Adrenal gland (tissue), 12 donors: ENCODE measurements around the gene SEC24D. TPM values are rescaled to one million over a fixed set of nuclear protein-coding genes. Genes with fewer than 3 reads are reported as not detected.

Source experiments
- DNase-seq, 7 donors: peaks; one replicate each; pipeline ENCODE4 v3.0.0-alpha.2; 2019 to 2020
- H3K27ac ChIP-seq, 5 donors: fragments of 200-600 bp; sonication (generic) in 4 of 5; 1 replicate in 3 of 5; 2 replicates in 2 of 5; pipeline versions ENCODE4 v1.5.1 to v1.8.0; 2016 to 2020; ENCODE audit warnings: mild to moderate bottlenecking in 1 of 5
- H3K27me3 ChIP-seq: fragments of 200-600 bp; 2 replicates; pipeline ENCODE4 v1.8.0; 2021
- H3K36me3 ChIP-seq, 2 donors: fragments of 200-600 bp; replicated peaks in 1 of 2; 1 replicate in 1 of 2; 2 replicates in 1 of 2; pipeline versions ENCODE4 v1.5.1 to v1.8.0; 2018 to 2022
- H3K4me1 ChIP-seq, 2 donors: fragments of 200-600 bp; replicated peaks in 1 of 2; 1 replicate in 1 of 2; 2 replicates in 1 of 2; pipeline versions ENCODE4 v1.5.1 to v1.8.0; 2018 to 2021
- H3K4me3 ChIP-seq, 4 donors: fragments of 200-600 bp; sonication (generic) in 3 of 4; one replicate each; pipeline ENCODE4 v1.5.1; 2016 to 2018
- H3K9me3 ChIP-seq, 3 donors: fragments of 200-600 bp; sonication (generic) in 1 of 3; replicated peaks in 1 of 3; 1 replicate in 2 of 3; 2 replicates in 1 of 3; pipeline versions ENCODE4 v1.5.1 to v1.8.0; 2016 to 2021
- CTCF ChIP-seq, 6 experiments: fragments of 450-650 bp in 4 of 6; fragments of 200-600 bp in 2 of 6; sonication (generic) in 1 of 6; IDR thresholded peaks; 1 replicate in 5 of 6; 2 replicates in 1 of 6; pipeline versions ENCODE4 v1.5.1 to v1.8.0; 2016 to 2021; ENCODE audit warnings: antibody characterized with exemption in 6 of 6, mild to moderate bottlenecking in 2 of 6, moderate library complexity in 1 of 6
- POLR2A ChIP-seq, 2 donors: fragments of 450-650 bp; IDR thresholded peaks; one replicate each; pipeline ENCODE4 v1.6.1; 2017; ENCODE audit warnings: antibody characterized with exemption in 2 of 2, mild to moderate bottlenecking in 2 of 2, moderate library complexity in 1 of 2
- WGBS, 4 donors: extraction: QIAGEN DNeasy Blood & Tissue Kit in 2 of 4; methylation state at CpG; one replicate each; pipeline versions ENCODE4 v1.1.5 to v1.1.7; 2013 to 2017; 5-methylcytosine and 5-hydroxymethylcytosine counted together
- intact Hi-C, 2 donors: fragments of 100-400 bp; cut with DNase I; formaldehyde crosslinking; loops; one replicate each; pipeline versions ENCODE4 v1.14.1 to v1.15.0; 2022 to 2023
- polyA plus RNA-seq, 3 donors: library from polyadenylated mRNA; stranded (reverse); fragments of 200-250 nt in 2 of 3; fragments of 350-450 nt in 1 of 3; fragmentation: Illumina TruSeq in 1 of 3; extraction: RNeasy Lipid Tissue Mini Kit (QIAGEN cat#74804) in 1 of 3; gene quantifications; one replicate each; pipeline ENCODE4 v1.2.3, GENCODE V29; 2013 to 2014
- total RNA-seq, 9 donors: library from RNA; depleted of rRNA in 4 of 9; stranded (reverse); fragments of >200 nt in 4 of 9; fragments of 120-200 nt in 1 of 9; fragmentation: NEBNext Ultra II Directional in 1 of 9; extraction: Animal tissue kit (Norgen Biotek cat#: 25700) in 1 of 9; gene quantifications; one replicate each; pipeline versions ENCODE4 v1.1.0 to v1.2.4, GENCODE V29; 2013 to 2023
- donor health status: healthy with polysubstance abuse.
- donor health status: Bipolar disorder and iron deficiency.
- donor health status: DM: yes; HTN: yes; CAD: no.
- donor health status: DM: no; HTN: no; CAD: no.
- donor health status: DM: no; HTN: no; CAD: no.
- donor health status: DM: yes; HTN: yes; CAD: no.

Gene SEC24D
- total and polyA plus RNA-seq, 12 donors = 5.3 to 93.6 (median 33.8) TPM

GRCh38 chr4:118718511-118719170 is 117.3 kb downstream of the SEC24D start:
- intact Hi-C loops = no loop called here
- TF ChIP-seq POLR2A (IDR thresholded peaks at IDR 0.05) (no peak), CTCF (IDR thresholded peaks at IDR 0.05) (no peak)
- Histone ChIP-seq H3K4me1 (no peaks in the 10 kb centered on the region), H3K4me3 (no peak overlapping the region), H3K27me3 (no peaks in the 10 kb centered on the region), H3K9me3 (no peaks in the 10 kb centered on the region), H3K36me3 (peaks cover 0 to 17% of the 10 kb centered on the region in 2 donors), H3K27ac (no peak overlapping the region)
- 93 to 98% (median 94%) methylated on average over 4 of the region's 4 CpGs for WGBS, 4 donors
- DNase-seq = no peak

DNA sequence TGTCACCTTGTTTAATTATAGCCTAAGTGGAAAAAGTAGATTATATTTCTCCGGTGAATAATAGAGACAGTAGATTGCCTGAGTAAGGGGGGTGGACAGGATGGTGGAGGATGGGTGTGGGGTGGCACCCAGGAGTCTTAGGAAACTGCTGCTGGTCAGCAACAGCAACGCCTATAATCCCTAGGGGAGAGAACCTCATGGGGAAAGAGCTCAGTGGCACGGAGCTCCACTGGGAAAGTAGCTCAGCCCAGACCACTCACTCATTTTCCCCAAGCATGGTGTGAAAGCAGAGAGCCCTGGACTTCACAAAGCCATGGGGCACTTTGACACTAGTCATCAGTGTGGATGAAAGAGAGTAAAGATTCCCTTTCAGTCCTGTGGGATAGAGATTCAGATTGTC is 119.6 kb downstream of the SEC24D start:
- Histone ChIP-seq H3K27me3 (no peaks in the 10 kb centered on the region), H3K36me3 (peaks cover 0 to 10% of the 10 kb centered on the region in 2 donors), H3K4me1 (no peaks in the 10 kb centered on the region), H3K27ac (no peak overlapping the region), H3K4me3 (no peak overlapping the region), H3K9me3 (no peaks in the 10 kb centered on the region)
- intact Hi-C loops = no loop called here
- TF ChIP-seq POLR2A (IDR thresholded peaks at IDR 0.05) = no peak
- no peak for TF ChIP-seq CTCF (IDR thresholded peaks at IDR 0.05)
- 61 to 80% (median 75%) methylated on average over 3 of the region's 3 CpGs for WGBS, 4 donors
- no peak for DNase-seq

GRCh38 chr4:118714682-118715081 is 121.2 kb downstream of the SEC24D start:
- peaks cover 0 to 19% of the 10 kb centered on the region in 2 donors for H3K36me3 ChIP-seq
- no peak overlapping the region for H3K4me3 ChIP-seq
- WGBS, 4 donors = 91 to 97% (median 94%) methylated on average over 4 of the region's 4 CpGs
- intact Hi-C loops = no loop called here
- DNase-seq = no peak
- TF ChIP-seq CTCF (IDR thresholded peaks at IDR 0.05) (no peak), POLR2A (IDR thresholded peaks at IDR 0.05) (no peak)
- no peaks in the 10 kb centered on the region for H3K27me3 ChIP-seq
- no peaks in the 10 kb centered on the region for H3K4me1 ChIP-seq
- H3K9me3 ChIP-seq = no peaks in the 10 kb centered on the region
- no peak overlapping the region for H3K27ac ChIP-seq

DNA sequence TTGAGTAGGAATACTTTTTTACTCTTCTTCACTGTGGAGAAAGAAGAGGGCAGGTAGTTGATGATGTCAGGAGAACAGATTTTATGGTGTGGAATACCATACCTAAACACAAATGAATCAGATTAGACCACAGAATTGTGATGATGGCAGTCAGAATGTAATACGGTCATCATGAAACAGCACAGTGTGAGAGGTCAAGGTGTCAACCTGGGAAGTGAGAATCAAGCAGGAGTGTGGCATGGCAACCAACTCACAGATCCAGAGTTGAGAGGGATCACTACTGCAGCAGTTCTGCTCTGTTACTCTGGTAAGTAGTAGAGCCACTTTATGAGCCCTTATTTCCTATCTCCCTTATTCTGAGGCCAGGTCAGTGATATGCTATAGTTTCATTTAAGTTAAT is 123.1 kb downstream of the SEC24D start:
- peaks cover 0 to 26% of the 10 kb centered on the region in 2 donors for H3K36me3 ChIP-seq
- TF ChIP-seq CTCF (IDR thresholded peaks at IDR 0.05) (no peak), POLR2A (IDR thresholded peaks at IDR 0.05) (no peak)
- no peaks in the 10 kb centered on the region for H3K9me3 ChIP-seq
- intact Hi-C loops = no loop called here
- no peak overlapping the region for H3K4me3 ChIP-seq
- no peak for DNase-seq
- H3K27ac ChIP-seq = no peak overlapping the region
- 72 to 89% (median 78%) methylated on average over 1 of the region's 1 CpG for WGBS, 4 donors
- H3K4me1 ChIP-seq = no peaks in the 10 kb centered on the region
- H3K27me3 ChIP-seq = no peaks in the 10 kb centered on the region
